Panc1 (cell line): ENCODE measurements around the gene TWF2. TPM values are rescaled to one million over a fixed set of nuclear protein-coding genes. Genes with fewer than 3 reads are reported as not detected.

Experiments used
- ATAC-seq: fragments of 200-7000 bp; cut with Tn5 transposase; 2 replicates; pipeline ENCODE4 v1.9.1; 2020; ENCODE audit warnings: mild to moderate bottlenecking, moderate library complexity
- BruUV-seq: library from RNA; stranded (reverse); fragments of 400-500 nt; replicated peaks from 2 replicates; lab custom pipeline; 2021; lab: Mats Ljungman, UMichigan
- CTCF ChIA-PET: fragments of 300-600 bp; sonication (Branson Sonifier 250); formaldehyde crosslinking; loops from one replicate; lab custom pipeline; 2022; ENCODE audit warnings: antibody characterized with exemption; lab: Charles Lee
- POLR2A ChIA-PET: fragments of 300-600 bp; sonication (Branson Sonifier 250); formaldehyde crosslinking; loops from one replicate; lab custom pipeline; 2022; ENCODE audit warnings: antibody characterized with exemption; lab: Charles Lee
- DNase-seq: peaks from one replicate; pipeline ENCODE4 v3.0.0-alpha.2; 2010; ENCODE audit warnings: low read depth, low spot score
- H3K27ac ChIP-seq: 2 replicates; pipeline ENCODE4 v1.5.1; 2011; ENCODE audit warnings: mild to moderate bottlenecking, low read length, inconsistent platforms
- H3K27me3 ChIP-seq: fragments of 200-500 bp; sonication (Bioruptor generic); 2 replicates; pipeline ENCODE4 v1.6.0; 2014; ENCODE audit warnings: low read length, inconsistent platforms; ENCODE audit not compliant: control insufficient read depth, insufficient read depth
- H3K36me3 ChIP-seq: fragments of 200-500 bp; sonication (Bioruptor generic); 2 replicates; pipeline ENCODE4 v1.5.1; 2014; ENCODE audit warnings: inconsistent platforms, mild to moderate bottlenecking, low read length, moderate library complexity; ENCODE audit not compliant: control insufficient read depth, insufficient read depth
- H3K4me1 ChIP-seq: 2 replicates; pipeline ENCODE4 v1.5.1; 2011; ENCODE audit warnings: inconsistent platforms, mild to moderate bottlenecking, low read length, moderate library complexity; ENCODE audit not compliant: control insufficient read depth, insufficient read depth
- H3K4me3 ChIP-seq, 2 experiments: 2 replicates each; pipeline ENCODE4 v1.5.1; 2011 to 2012; ENCODE audit warnings: low read depth in 2 of 2, low read length in 2 of 2, mild to moderate bottlenecking in 2 of 2, inconsistent platforms in 1 of 2, moderate library complexity in 1 of 2
- H3K9me3 ChIP-seq: fragments of 200-500 bp; sonication (Bioruptor generic); 2 replicates; pipeline ENCODE4 v1.5.1; 2014; ENCODE audit warnings: low read depth, mild to moderate bottlenecking, inconsistent platforms, low read length, moderate library complexity; ENCODE audit not compliant: control insufficient read depth, insufficient read depth
- CTCF ChIP-seq: fragments of 450-650 bp; IDR thresholded peaks from 2 replicates; pipeline ENCODE4 v1.5.1; 2017; ENCODE audit warnings: mild to moderate bottlenecking
- POLR2AphosphoS5 ChIP-seq: IDR thresholded peaks from 2 replicates; pipeline ENCODE4 v1.6.1; 2012; ENCODE audit warnings: mild to moderate bottlenecking, low read depth, low read length, moderate library complexity
- REST ChIP-seq, 2 experiments: IDR thresholded peaks; 2 replicates each; pipeline ENCODE4 v1.6.1; 2011 to 2012; ENCODE audit warnings: low read depth in 2 of 2, control low read depth in 1 of 2, low read length in 1 of 2, mild to moderate bottlenecking in 1 of 2, moderate library complexity in 1 of 2; ENCODE audit not compliant: insufficient read depth in 1 of 2
- SIN3A ChIP-seq: IDR thresholded peaks from 2 replicates; pipeline ENCODE4 v1.6.1; 2012; ENCODE audit warnings: low read depth, mild to moderate bottlenecking, low read length, moderate library complexity, borderline replicate concordance; ENCODE audit not compliant: insufficient read depth
- TCF7L2 ChIP-seq: IDR thresholded peaks from 2 replicates; pipeline ENCODE4 v1.6.1; 2011; ENCODE audit warnings: mild to moderate bottlenecking, low read depth, low read length, inconsistent platforms
- in situ Hi-C: cut with HindIII; loops from 2 replicates; pipeline ENCODE4 v1.10.0; 2016; ENCODE audit warnings: low sequenced_read_pairs, low pct_unique_long_range_greater_than_20kb
- intact Hi-C: fragments of 100-400 bp; cut with micrococcal nuclease; formaldehyde crosslinking; loops from one replicate; pipeline ENCODE4 v1.10.0; 2022; ENCODE audit not compliant: unreplicated experiment
- total RNA-seq: library from RNA; stranded (reverse); gene quantifications from one replicate; pipeline ENCODE4 v1.2.1, GENCODE V29; 2021; ENCODE audit not compliant: unreplicated experiment

The TWF2 gene
- total RNA-seq, 1 experiment from 2014 or later, result 51.9 TPM

- no peaks in the 10 kb centered on the region for H3K27me3 ChIP-seq
- H3K4me3 ChIP-seq, result no peak overlapping the region
- no peak overlapping the region for H3K27ac ChIP-seq
- in situ Hi-C loops (no loop called here), intact Hi-C loops (no loop called here)
- no peaks in the 10 kb centered on the region for H3K36me3 ChIP-seq
- DNase-seq (no peak), ATAC-seq (no peak)
- BruUV-seq, result no TSS peak
- ChIA-PET CTCF (no interaction called here), POLR2A (no interaction called here)
- no peaks in the 10 kb centered on the region for H3K4me1 ChIP-seq
- no peaks in the 10 kb centered on the region for H3K9me3 ChIP-seq
- TF ChIP-seq SIN3A, result no peak
- no peak for TF ChIP-seq CTCF
- TF ChIP-seq REST (IDR thresholded peaks at IDR 0.05; ENCODE audit: insufficient read depth in 1 of 2, low read depth in 2 of 2, low read length in 1 of 2), result no peak
- no peak for TF ChIP-seq TCF7L2
- TF ChIP-seq POLR2AphosphoS5, result no peak
Observed at GRCh38 chr3:52188556-52188955, 50.4 kb downstream of the TWF2 start.

GRCh38 chr3:52186729-52187128, 52.2 kb downstream of the TWF2 start:
- ChIA-PET POLR2A (no interaction called here), CTCF (no interaction called here)
- no peak for TF ChIP-seq SIN3A
- Histone ChIP-seq H3K27me3 (no peaks in the 10 kb centered on the region), H3K4me1 (no peaks in the 10 kb centered on the region), H3K9me3 (no peaks in the 10 kb centered on the region), H3K4me3 (no peak overlapping the region), H3K36me3 (no peaks in the 10 kb centered on the region), H3K27ac (no peak overlapping the region)
- DNase-seq (no peak), ATAC-seq (no peak)
- in situ Hi-C loops (no loop called here), intact Hi-C loops (no loop called here)
- BruUV-seq, result no TSS peak

GRCh38 chr3:52185837-52186236, 53.1 kb downstream of the TWF2 start:
- no peak for TF ChIP-seq REST (IDR thresholded peaks at IDR 0.05; ENCODE audit: insufficient read depth in 1 of 2, low read depth in 2 of 2, low read length in 1 of 2)
- no peak for TF ChIP-seq POLR2AphosphoS5
- TF ChIP-seq SIN3A, result no peak
- TF ChIP-seq CTCF, result no peak
- no peak for TF ChIP-seq TCF7L2
- in situ Hi-C loops, result no loop called here
- Histone ChIP-seq H3K9me3 (no peaks in the 10 kb centered on the region), H3K27me3 (no peaks in the 10 kb centered on the region), H3K36me3 (no peaks in the 10 kb centered on the region), H3K27ac (no peak overlapping the region), H3K4me1 (no peaks in the 10 kb centered on the region), H3K4me3 (no peak overlapping the region)
- POLR2A ChIA-PET, result no interaction called here
- DNase-seq, result no peak
- no TSS peak for BruUV-seq
- ATAC-seq, result no peak
- intact Hi-C loops, result no loop called here
- CTCF ChIA-PET, result no interaction called here
